H1 (cell line): ENCODE data around the gene INF2. TPM values are rescaled to one million over a fixed set of nuclear protein-coding genes. Genes with fewer than 3 reads are reported as not detected.

Source experiments
- CEBPB ChIP-seq: IDR thresholded peaks from 2 replicates; pipeline ENCODE4 v1.6.1; 2012; ENCODE audit warnings: low read depth, low read length
- CREB1 ChIP-seq: IDR thresholded peaks from 2 replicates; pipeline ENCODE4 v1.6.1; 2012; ENCODE audit warnings: inconsistent platforms
- HDAC2 ChIP-seq, 2 experiments: fragments of 300-600 bp in 1 of 2; sonication (generic) in 1 of 2; IDR thresholded peaks; 2 replicates each; pipeline ENCODE4 v1.6.1; 2011 to 2012; ENCODE audit warnings: low read depth in 2 of 2, low read length in 2 of 2, mild to moderate bottlenecking in 2 of 2, moderate library complexity in 2 of 2, borderline replicate concordance in 1 of 2, inconsistent platforms in 1 of 2
- KDM4A ChIP-seq: IDR thresholded peaks from one replicate; pipeline ENCODE4 v1.7.1; 2012; ENCODE audit warnings: low read depth, mild to moderate bottlenecking, moderate library complexity, low read length, inconsistent platforms; ENCODE audit not compliant: severe bottlenecking
- SAP30 ChIP-seq: fragments of 300-600 bp; sonication (generic); IDR thresholded peaks from 2 replicates; pipeline ENCODE4 v1.7.1; 2012; ENCODE audit warnings: low read length, moderate library complexity, mild to moderate bottlenecking, inconsistent platforms; ENCODE audit not compliant: insufficient read depth, insufficient replicate concordance
- TCF12 ChIP-seq: IDR thresholded peaks from 2 replicates; pipeline ENCODE4 v1.6.1; 2011; ENCODE audit warnings: low read depth, mild to moderate bottlenecking, low read length
- polyA plus RNA-seq, 7 experiments: library from polyadenylated mRNA; depleted of rRNA in 3 of 7; stranded (reverse) in 5 of 7; unstranded in 2 of 7; fragments of >200 nt in 5 of 7; fragments of 200-250 nt in 2 of 7; gene quantifications; 1 replicate in 5 of 7; 2 replicates in 1 of 7; 4 replicates in 1 of 7; pipeline versions ENCODE4 v1.2.1 to v1.2.3, GENCODE V29; 2011 to 2013; ENCODE audit warnings: missing spikeins in 2 of 7, mixed read lengths in 2 of 7
- total RNA-seq: library from RNA; stranded (reverse); fragmentation: NEBNext Ultra II Directional; extraction: Animal tissue kit (Norgen Biotek cat#: 25700); gene quantifications from 2 replicates; pipeline ENCODE4 v1.2.1, GENCODE V29; 2021
- TF ChIP-seq, protein P1 (sequence below): IDR thresholded peaks from 2 replicates; pipeline ENCODE4 v1.6.1; 2012; ENCODE audit warnings: inconsistent platforms
- TF ChIP-seq, protein P2 (sequence below): IDR thresholded peaks from 2 replicates; pipeline ENCODE4 v1.6.1; 2012; ENCODE audit warnings: inconsistent platforms

The INF2 gene
- total and polyA plus RNA-seq, 2 of the 8 experiments (the other 6 are each of a cell fraction or from before 2014, with no cell fraction given) = 29.1 to 59.5 TPM

DNA sequence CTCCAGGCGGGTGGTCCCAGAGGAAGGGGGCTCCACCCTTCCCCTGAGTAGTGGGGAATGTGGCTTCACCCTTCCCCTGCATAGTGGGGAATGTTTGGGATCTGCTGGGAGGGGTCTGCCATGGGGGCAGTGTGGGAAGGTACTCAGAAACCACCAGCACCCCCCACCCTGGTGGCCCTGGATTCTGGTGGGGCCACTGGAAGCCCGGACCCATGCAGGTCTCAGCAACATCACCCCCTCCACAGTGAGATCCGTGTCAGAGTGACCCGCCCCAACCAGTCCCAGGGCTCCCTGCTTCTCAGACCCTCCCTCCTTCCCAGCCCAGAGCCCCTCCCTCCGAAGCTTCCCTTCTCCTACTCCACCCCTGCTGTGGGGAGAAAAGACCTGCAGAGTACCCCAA lies 30.3 kb upstream of the INF2 start (continued):
- TF ChIP-seq KDM4A (no peak), HDAC2 (IDR thresholded peaks at IDR 0.05; ENCODE audit: borderline replicate concordance in 1 of 2, low read depth in 2 of 2, low read length in 2 of 2) (no peak), SAP30 (no peak), CEBPB (no peak), TCF12 (no peak), CREB1 (no peak)
- TF ChIP-seq, protein P1, sequence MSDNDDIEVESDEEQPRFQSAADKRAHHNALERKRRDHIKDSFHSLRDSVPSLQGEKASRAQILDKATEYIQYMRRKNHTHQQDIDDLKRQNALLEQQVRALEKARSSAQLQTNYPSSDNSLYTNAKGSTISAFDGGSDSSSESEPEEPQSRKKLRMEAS = no peak
- TF ChIP-seq, protein P2, sequence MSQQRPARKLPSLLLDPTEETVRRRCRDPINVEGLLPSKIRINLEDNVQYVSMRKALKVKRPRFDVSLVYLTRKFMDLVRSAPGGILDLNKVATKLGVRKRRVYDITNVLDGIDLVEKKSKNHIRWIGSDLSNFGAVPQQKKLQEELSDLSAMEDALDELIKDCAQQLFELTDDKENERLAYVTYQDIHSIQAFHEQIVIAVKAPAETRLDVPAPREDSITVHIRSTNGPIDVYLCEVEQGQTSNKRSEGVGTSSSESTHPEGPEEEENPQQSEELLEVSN = no peak
